HG03565 (cell line): ENCODE data around the gene BAZ1A.

Experiments
- ATAC-seq: cut with Tn5 transposase; IDR thresholded peaks from one replicate; pipeline ENCODE4 v1.9.1; 2021; ENCODE audit warnings: mild to moderate bottlenecking, moderate library complexity; ENCODE audit not compliant: unreplicated experiment

BAZ1A gene

GRCh38 chr14:34733245-34733644 lies 141.9 kb downstream of the BAZ1A start:
- ATAC-seq = no peak

- no peak for ATAC-seq
Observed at GRCh38 chr14:34732802-34733201, 142.4 kb downstream of the BAZ1A start.

DNA sequence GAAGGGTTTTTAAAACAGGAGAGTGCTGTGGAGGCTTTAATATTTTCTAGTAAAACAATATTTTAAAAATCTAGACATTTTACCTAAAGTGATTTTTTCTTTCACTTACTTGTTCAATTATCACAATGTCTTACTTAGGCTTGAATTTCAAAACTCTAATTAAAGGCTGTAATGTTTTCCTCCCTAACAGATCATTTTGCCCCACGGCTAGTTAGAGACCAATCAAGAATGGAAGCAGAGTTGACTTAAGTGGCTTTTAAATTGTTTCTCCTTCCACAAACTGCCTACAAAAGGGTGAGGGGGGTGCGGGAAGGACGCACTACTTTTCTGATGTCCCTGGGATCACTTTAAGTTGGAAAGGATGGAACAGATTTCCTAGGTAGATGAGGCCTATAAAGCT lies 151.3 kb downstream of the BAZ1A start:
- no peak for ATAC-seq

DNA sequence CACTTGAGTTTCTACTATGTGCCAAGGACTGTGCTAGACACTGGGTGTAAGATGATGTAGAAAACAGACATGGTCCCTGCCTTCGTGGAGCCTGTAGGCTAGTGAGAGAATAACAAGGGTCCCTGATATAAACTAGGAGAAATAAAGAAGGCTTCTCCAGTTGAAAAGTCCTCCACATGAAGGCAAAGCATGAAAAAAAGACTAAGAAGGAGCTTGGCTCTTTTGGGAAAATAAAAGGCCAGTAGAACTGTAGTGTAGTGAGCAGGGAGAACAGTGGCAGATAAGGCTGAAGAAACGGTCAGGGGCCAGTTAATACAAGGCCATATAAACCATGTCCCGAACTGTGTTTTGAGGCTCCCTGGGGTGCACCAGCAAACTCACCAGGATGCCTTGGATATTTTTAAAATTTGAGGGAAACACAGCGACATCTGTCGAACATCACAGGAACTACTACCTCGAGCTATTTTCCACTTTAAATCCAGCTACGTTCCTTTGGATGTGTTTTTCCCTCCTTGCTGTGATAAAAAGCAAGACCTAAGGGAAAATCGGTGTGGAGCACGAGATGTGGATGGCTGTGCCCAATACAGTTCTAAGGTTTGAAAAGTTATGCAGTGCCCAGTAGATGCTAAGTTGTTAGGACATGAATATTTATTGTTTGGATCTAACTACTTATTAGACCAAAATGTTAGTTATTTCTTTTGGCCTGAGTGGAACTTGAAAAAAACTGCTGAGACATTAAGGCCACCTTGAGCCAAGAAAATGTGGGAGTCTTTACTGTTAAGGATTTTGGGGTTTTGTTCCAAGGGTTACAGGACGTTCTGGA lies 152.2 kb downstream of the BAZ1A start:
- ATAC-seq = no peak

DNA sequence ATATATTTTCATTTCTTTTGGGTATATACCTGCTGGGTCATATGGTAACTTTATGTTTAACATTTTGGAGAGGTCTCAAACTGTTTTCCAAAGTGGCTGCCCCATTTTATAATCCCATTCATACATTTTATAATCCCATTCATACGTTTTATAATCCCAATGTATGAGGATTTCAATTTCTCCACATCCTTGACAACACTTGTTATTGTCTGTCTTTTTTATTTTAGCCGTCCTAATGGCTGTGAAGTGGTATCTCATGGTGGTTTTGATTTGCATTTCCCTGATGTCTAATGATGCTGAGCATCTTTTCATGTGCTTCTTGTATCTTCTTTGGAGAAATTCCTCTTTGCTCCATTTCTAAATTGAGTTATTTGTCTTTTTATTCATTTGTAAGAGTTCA lies 154.0 kb downstream of the BAZ1A start:
- ATAC-seq = no peak

GRCh38 chr14:34718750-34719304 lies 156.3 kb downstream of the BAZ1A start:
- ATAC-seq = no peak

DNA sequence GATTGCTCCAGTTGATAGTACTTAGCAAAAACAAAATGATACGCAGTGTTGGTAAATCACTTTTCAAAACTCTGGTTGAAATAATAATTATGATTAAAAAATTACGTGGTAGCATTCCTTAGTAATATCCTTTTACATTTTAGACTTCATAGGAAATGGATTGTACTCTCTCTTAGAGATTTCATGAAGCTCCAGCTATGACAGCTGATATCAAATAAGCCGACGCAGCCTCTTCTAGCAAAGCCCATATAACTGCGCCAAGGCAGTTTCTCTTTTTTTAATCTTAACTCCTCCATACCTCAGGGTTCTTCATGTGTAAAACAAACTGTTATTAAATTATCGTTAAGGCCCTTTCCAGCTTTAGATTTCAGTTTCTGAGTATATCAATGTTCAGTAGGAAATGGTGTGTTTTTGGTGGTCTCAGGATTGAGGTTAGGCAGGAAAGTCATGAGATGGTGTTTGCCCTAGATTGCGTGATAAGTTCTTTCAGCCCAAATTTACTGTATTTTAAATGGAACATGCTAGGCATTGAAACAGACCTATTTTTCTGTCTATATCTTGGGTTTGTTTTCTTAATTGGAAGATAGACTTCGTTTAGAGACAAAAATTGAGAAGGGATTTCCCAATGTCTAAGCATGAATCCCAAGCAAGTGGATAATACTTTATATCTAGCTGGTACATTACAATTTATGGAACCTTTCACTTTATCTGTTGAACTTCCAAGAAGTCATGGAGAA lies 159.9 kb downstream of the BAZ1A start:
- no peak for ATAC-seq

DNA sequence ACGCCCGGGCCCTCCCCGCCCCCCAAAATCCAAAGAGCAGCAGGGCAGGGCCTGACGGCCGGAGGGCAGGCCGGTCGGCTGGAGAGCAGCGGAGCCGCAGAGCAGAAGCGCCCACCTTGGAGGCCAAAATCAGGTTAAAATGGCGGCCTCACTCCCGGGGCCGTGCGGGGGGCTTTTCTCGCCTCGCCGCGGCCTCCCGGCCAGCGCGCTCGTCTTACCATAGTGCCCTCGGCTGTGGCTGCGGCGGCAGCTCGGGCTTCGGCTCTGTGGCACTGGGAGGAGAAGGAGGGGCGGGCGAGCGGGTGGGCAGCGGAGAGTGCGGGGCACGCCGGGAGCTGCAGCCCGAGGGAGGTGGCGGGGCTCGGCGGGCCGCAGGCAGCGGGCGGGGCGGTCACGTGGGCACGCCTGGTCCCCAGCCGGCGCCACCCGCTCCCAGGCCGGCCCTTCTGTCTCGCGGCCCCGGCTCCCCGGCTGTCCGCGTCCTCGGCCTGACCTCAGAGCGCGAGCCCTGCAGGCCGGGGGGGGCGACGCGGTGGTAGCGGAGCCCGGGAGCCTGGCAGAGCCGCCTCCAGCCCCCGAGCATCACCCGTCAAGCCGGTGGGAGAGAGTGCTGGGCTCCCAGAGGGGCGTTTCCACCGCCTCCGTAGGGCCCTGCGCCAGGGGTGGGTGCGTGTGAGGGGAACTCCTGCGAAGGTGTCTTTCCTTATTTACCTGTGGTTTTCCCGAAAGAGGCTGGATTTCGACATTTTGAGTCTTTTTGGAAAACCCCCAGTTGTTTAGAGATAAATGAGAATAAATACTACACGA lies 160.6 kb downstream of the BAZ1A start, which contains the start of gene CFL2:
TSS of gene CFL2 (minus strand) at position 274 of the 807 bp plus-strand sequence. CDS start at position 221, 53 bp downstream.
- peak; percentile 63 for ATAC-seq

DNA sequence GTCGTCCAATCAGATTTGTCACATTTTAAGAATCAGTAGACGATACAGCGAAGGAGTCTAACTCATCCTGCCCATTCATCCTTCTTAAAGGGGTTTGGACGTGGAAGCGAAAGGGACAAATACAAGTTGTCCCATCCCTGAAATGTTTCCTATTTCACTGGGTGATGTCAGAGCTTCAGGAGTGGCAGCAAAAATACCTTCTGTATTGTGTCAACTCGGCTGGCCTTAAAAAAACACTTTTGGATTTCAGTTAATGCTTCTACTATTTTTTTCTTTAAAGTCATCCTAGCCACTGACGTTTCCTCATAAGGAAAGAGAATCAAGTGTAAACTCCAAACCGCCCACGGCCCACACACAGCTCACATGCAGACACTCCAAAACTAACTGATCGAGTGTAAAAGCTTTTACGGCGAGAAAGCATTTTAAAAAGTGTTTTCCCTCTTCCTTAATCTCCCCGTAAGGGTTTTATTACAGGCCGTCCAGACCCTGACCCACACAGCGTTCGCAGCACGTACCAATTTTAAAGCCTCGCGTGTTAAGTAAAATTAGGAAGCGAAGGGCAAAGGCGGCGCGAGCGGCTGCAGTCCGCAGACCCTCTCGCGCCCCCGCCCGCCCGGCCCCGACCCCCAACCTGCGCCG lies 161.4 kb downstream of the BAZ1A start:
- no peak for ATAC-seq

DNA sequence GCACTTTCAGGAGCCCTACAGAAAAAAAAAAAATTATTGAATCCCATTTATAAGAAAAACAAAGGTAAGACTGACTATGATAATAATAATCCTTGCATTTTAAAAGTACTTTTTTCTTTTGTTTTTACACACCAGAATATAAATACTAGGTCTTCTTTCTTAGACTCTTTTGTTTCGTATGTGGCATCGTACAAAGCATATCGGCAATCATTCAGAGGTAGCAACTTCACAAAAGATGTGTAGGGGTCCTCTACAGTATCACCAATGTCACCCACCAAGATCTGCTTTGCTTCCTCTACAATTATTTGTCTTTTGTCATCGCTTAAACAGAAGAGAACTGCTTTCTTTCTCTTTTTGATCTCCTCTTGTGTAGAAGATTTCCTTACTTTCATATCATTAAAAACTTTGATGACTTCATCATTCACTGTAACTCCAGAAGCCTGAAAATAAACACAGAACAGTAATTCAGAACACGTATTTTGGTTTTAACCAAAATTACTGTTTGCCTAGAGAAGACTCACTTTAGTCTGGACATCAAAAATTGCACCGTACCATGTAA lies 162.0 kb downstream of the BAZ1A start:
- no peak for ATAC-seq

DNA sequence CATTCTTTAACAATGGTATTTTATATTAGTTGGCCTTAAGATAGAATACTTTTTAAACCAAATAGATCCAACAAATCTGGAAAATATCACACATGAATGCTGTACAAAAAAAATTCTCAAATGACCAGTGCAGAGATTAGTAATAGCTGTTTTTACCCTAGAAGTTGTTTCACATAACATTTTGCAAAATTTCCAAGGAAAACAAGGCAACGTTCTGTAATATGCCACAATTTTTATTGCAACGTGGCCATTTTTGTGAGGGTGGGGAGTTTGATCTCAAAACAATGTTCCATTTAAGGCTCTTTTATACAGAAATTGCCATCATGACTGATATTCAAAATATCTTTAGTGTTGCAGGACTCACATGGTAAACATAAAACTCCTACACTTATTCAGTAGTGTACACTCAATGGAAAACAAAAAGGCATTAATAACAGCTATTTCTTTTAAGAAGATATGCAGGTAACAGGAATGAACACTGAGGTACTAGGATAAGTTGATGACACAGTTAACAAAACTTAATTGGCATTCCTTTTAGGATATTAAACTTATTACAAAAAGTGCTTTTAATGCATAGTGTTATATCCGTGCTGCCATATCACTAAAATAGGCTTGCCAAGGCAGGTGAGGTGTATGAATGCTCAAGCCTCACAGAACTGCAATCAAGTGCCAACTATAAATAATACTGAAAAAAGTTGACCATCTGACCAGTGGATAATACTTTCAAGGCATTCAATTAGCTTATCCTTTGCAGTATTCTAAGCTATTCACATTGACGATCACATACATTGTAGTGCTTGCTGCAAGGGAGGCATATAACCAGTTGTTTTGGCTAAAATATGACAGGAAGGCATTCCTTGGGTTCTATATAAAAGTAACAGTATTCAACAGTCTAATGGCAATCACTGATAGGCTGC lies 163.1 kb downstream of the BAZ1A start:
- no peak for ATAC-seq

GRCh38 chr14:34711169-34711568 lies 164.0 kb downstream of the BAZ1A start:
- peak; percentile 61 for ATAC-seq

GRCh38 chr14:34710744-34711143 lies 164.4 kb downstream of the BAZ1A start:
- ATAC-seq = no peak

DNA sequence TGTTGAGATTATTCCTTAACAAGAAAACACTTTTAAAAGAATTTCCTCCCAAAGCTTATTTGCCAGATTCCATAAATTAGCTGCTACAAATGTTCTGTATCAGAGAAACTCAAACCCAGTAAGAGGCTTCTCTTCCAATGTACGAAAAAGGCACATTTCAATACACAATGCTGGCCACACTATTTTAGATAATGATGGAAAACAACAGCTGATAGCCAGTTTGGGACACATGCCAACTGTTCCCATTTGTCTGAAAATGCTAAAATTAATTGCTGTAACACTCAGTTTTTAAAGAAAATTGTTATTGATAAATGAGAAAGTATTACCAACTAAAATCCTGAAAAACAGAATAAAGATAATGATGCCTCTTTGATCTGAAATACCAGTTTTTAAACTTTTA lies 165.2 kb downstream of the BAZ1A start:
- ATAC-seq = no peak

DNA sequence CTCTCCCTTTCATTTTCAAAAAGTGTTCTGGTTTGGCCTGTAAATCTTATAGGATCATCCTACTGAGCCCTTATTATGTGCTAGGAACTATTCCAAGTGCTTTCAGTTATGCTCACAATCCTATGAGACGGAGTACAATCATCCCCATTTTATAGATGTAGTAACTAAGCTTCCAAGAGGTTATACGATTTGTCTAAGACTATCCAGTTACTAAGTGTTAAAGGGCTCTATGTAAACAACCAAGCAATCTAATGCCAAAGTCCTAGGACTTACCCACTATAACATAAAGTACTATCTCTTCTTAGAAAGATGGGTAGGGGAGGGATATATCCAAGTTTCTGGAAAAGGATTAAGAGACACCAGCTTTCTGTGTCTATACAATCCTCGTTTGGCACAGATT lies 167.4 kb downstream of the BAZ1A start:
- no peak for ATAC-seq
